Esophagus muscularis mucosa (tissue), 4 donors: ENCODE measurements around the gene PKM.

ENCODE experiments used
- CTCF ChIP-seq, 3 experiments: fragments of 200-600 bp in 2 of 3; fragments of 450-650 bp in 1 of 3; sonication (generic) in 2 of 3; IDR thresholded peaks; one replicate each; pipeline ENCODE4 v1.5.1; 2017 to 2019; ENCODE audit warnings: antibody characterized with exemption in 3 of 3, mild to moderate bottlenecking in 2 of 3, moderate library complexity in 1 of 3
- EP300 ChIP-seq: sonication (generic); formaldehyde crosslinking; IDR thresholded peaks from one replicate; pipeline ENCODE4 v1.6.1; 2017; ENCODE audit warnings: antibody characterized with exemption
- POLR2A ChIP-seq: fragments of 450-650 bp; IDR thresholded peaks from one replicate; pipeline ENCODE4 v1.6.1; 2017; ENCODE audit warnings: antibody characterized with exemption, moderate library complexity, mild to moderate bottlenecking, low read depth
- POLR2AphosphoS5 ChIP-seq, 2 donors: sonication (generic); formaldehyde crosslinking; IDR thresholded peaks; one replicate each; pipeline ENCODE4 v1.6.1; 2017; ENCODE audit warnings: antibody characterized with exemption in 2 of 2

GRCh38 chr15:72227720-72228119 is 3.3 kb downstream of the PKM start:
- TF ChIP-seq CTCF (IDR thresholded peaks at IDR 0.05) (no peak), POLR2AphosphoS5 (IDR thresholded peaks at IDR 0.05) (no peak), EP300 (no peak), POLR2A (no peak)
